OCI-LY7 (cell line): Measurements from ENCODE around the gene CLDN4.

Source experiments
- CTCF ChIP-seq: fragments of 200-600 bp; sonication (generic); conservative IDR thresholded peaks from 2 replicates; pipeline ENCODE4 v1.5.1; 2014; ENCODE audit warnings: mild to moderate bottlenecking, antibody characterized with exemption, low read length, moderate library complexity, mixed read lengths
- EZH2phosphoT487 ChIP-seq: fragments of 200-600 bp; sonication (generic); IDR thresholded peaks from 2 replicates; pipeline ENCODE4 v1.6.1; 2018; ENCODE audit warnings: low read depth, borderline replicate concordance, mild to moderate bottlenecking, mixed run types, antibody characterized with exemption, low read length, moderate library complexity, mixed read lengths

GRCh38 chr7:73832806-73833205 is 2.0 kb downstream of the CLDN4 start:
- TF ChIP-seq CTCF (no peak), EZH2phosphoT487 (no peak)
